GM21529 (cell line): ENCODE measurements around the gene GALNT17.

ENCODE experiments used
- ATAC-seq: cut with Tn5 transposase; IDR thresholded peaks from one replicate; pipeline ENCODE4 v1.9.1; 2021; ENCODE audit not compliant: unreplicated experiment

Gene GALNT17

DNA sequence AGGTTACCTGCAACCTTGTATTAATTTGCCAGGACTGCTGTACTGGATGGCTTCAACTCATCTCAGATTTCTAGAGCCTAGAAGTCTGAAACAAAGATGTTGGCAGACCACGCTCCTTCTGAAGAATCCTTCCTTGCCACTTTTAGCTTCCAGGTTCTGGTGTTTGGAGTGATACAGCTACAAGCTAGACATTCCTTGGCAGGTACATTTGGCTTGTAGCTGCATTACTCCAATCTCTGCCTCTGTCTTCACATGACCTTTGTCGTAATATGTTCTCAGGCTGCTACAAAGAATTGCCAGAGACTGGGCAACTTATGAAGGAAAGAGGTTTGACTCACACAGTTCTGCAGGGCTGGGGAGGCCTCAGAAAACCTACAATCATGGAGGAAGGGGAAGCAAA lies 146.3 kb downstream of the GALNT17 start:
- ATAC-seq, result no peak

- ATAC-seq, result no peak
Measured at GRCh38 chr7:71281261-71281660, 149.3 kb downstream of the GALNT17 start.

DNA sequence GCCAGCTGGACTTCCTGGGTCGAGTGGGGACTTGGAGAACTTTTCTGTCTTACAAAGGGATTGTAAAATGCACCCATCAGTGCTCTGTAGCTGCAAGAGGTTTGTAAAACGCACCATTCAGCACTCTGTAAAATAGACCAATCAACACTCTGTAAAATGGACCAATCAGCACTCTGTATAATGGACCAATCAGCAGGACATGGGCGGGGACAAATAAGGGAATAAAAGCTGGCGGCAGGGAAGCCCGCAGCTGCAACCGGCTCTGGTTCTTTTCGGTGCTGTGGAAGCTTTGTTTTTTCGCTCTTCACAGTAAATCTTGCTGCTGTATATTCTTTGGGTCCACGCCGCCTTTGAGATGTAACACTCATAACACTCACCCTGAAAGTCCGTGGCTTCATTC lies 151.9 kb downstream of the GALNT17 start:
- ATAC-seq, result no peak

DNA sequence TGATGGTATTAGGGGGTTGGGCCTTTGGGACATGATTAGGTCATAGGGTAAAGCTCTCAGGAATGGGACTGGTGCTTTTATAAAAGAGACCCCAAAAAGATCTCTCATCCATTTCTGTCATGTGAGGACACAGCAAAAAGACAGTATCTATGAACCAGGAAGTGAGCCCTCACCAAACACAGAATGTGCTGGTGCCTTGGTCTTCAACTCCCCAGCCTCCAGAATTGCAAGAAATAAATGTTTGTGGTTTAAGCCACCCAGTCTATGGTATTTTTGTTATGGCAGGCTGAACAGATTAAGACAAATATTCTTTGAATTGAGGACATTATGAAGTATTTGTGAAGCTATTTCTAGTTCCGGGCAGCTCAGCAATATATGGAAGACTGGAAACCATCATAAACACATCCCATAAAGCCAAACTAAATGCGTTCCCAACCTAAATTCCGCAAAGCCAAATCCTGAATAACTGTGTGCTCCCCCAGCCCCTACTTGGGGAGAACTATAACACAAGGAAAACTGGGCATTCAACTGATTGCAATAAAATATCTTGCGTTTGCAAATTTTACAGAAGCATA lies 153.7 kb downstream of the GALNT17 start:
- no peak for ATAC-seq

DNA sequence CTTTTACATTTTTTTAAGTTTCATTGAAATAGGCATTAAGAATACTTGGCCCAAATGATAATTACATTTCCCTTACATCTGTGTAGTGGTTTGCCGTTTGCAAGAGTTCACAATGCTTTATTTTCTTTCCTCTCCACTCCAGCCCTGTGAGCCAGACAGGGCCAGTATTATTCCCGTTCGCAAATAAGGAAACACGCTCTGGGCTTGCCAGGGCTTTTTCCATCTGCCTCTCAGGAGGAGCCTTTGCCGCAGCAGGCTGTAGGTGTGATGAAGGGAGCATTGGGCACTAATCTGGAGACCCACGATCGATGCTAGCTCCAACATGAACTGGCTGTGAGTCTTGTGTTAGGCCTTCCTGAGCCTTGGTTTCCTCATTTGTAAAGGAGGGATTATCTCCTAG lies 154.4 kb downstream of the GALNT17 start:
- no peak for ATAC-seq

GRCh38 chr7:71286924-71287323 lies 155.0 kb downstream of the GALNT17 start:
- no peak for ATAC-seq

DNA sequence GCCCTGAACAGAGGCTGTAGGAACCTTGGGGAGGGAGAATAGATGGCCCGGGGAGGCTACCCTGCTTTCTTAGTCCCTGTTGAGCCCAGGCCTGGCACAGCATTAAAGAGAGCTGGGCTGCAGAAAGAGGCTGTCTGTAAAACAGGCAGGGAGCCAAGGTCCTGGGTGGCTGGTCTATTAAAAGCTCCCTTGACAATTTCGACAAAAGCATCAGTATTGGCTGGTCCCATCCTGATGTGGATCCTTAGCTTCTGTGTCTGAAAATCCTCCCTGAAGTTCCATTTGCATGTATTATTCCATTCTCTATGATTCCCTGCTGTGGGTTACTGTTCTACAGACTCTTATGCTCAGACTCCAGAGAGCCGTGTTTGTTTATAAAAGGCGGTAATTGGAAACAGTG lies 158.5 kb downstream of the GALNT17 start:
- ATAC-seq, result no peak

- ATAC-seq, result no peak
Measured at GRCh38 chr7:71298378-71298777, 166.4 kb downstream of the GALNT17 start.

DNA sequence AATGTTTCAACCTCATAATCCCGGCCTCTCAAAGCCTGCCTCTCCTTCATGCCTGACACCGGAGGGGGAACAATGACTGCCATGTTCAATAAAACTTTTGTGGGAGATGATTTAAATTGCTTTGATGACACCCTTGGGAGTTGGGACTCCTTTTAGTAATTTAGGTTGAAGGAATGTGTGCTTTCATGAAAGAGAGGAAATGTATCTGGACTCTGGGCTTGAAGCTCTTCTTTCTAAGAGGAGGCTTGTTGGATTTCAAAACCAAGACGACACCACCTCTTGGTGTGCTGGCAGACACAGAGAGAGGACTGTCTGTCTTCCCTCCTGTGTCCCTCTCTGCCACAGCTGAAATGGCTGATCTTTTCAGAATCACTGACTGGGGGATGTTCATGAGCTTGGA lies 168.1 kb downstream of the GALNT17 start:
- no peak for ATAC-seq

DNA sequence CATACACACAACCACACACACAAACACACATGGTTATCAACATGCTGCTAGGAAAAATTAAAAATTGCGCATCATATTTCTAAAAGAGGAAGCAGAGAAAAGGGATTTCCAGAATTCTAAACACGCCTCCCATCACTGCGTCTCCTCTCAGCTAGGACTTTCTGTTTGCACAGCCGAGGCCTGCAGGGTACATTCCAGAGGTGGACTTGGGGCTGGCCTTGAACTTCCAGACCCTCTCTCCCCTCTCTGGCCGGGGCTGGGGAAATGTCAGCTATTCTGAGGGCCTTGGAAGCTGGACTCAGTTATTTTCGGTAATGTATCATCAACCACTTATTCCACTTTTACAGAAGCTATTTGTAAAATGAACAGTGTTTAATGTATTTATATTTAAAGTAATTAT lies 168.7 kb downstream of the GALNT17 start:
- no peak for ATAC-seq

GRCh38 chr7:71301167-71301566 lies 169.2 kb downstream of the GALNT17 start:
- no peak for ATAC-seq

DNA sequence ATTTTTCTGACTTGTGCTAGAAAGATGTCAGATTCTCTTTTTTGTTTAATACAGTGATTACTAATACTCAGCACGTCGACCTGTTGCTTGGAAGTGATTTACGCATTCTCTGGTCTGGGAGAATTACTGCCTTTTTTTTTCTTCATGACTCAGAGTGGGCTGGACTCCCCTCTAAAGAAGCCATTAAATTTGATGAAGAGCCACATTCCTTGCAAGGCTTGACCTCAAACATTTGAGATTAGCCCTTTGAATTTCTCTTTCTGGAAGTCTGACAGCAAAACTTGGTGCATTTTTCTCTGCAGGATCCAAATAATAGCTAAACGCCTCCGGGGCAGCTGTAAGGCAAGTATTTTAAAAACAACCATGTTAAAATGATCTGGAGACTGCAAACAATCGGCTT lies 171.6 kb downstream of the GALNT17 start:
- ATAC-seq, result no peak

DNA sequence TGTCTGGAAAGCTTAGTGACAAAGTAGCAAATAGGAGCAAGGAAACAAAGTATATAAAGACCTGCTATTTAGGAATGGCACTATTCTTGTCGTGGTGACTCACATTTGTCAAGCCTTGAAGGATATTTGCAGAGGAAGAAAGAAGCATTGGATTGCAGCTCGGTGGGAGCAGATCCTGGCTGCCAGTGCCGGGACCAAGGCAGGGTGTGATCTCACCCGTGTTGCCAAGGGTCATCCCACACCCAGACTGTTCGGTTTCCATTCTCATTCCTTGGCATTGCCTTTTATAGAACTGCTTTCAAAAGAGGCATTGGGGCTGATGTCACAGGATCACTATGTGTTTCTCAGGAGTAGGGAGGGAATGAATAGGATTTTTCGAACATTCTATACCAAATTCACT lies 176.2 kb downstream of the GALNT17 start:
- ATAC-seq, result no peak

GRCh38 chr7:71311576-71311975 lies 179.6 kb downstream of the GALNT17 start:
- ATAC-seq, result no peak

DNA sequence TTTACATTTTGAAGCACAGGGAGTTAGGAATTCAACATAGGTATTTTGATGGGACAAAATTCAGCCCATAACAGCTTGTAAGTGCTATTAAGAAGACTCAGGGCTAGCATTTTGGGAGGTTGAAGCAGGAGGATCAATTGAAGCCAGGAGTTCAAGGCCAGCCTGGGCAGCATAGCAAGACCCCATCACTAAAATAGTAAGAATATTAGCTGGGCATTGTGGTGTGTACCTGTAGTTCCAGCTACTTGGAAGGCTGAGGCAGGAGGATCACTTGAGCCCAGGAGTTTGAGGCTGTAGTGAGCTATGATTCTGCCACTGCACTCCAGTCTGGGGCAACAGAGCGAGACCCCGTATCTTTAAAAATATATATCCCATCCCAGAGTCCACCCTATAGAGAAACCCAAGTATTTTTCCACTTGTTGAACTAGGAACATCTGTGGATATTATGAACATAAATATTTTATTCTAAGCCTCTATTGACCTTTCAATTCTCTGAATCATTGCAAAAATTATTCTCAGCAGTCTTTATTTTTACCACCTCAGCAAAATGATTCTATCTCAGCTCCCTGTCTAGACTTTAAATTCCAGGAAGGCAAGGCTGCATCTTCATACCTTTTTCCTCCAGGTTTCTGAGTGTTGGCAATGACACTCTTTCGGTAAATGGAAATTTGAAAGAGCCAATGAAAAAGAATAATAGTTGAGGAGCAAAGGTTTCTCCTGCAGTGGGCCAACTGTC lies 181.0 kb downstream of the GALNT17 start:
- ATAC-seq, result no peak

- ATAC-seq, result no peak
Measured at GRCh38 chr7:71313553-71313952, 181.6 kb downstream of the GALNT17 start.

- no peak for ATAC-seq
Measured at GRCh38 chr7:71320916-71321315, 189.0 kb downstream of the GALNT17 start.

- no peak for ATAC-seq
Measured at GRCh38 chr7:71322201-71322600, 190.3 kb downstream of the GALNT17 start.

DNA sequence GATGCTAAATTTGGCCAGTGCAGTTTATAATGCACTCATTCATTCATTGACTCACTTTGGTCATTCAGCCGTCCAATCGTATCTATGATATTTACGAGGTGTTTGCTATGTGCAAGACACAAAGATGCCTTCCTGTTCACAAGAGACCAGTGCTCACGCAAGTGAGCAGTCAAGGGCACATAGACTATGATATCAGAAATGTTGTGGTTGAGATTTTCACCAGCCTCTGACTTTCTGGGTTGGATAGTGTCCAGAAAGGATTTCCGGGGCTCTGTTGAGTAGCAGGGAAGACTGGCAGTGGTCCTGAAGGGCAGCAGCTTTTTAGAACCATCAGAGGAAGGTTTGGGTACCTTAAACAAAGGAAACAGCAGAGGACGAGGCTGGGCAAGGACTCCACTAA lies 191.8 kb downstream of the GALNT17 start:
- no peak for ATAC-seq

- ATAC-seq, result no peak
Measured at GRCh38 chr7:71325151-71325550, 193.2 kb downstream of the GALNT17 start.

GRCh38 chr7:71326595-71326994 lies 194.7 kb downstream of the GALNT17 start:
- ATAC-seq, result no peak

- ATAC-seq, result no peak
Measured at GRCh38 chr7:71327946-71328345, 196.0 kb downstream of the GALNT17 start.
